Fibroblast of villous mesenchyme (primary cell): ENCODE measurements around the gene DUSP15. TPM values are rescaled to one million over a fixed set of nuclear protein-coding genes. Genes with fewer than 3 reads are reported as not detected.

Source experiments
- DNase-seq: peaks from one replicate; pipeline ENCODE4 v3.0.0-alpha.2; 2010; ENCODE audit warnings: low read depth
- H3K4me3 ChIP-seq: 2 replicates; pipeline ENCODE4 v1.5.1; 2011; ENCODE audit warnings: low read depth, mild to moderate bottlenecking, low read length
- total RNA-seq: library from RNA; depleted of rRNA; stranded (reverse); fragments of >200 nt; gene quantifications from 2 replicates; pipeline ENCODE4 v1.2.3, GENCODE V29; 2012
- TF ChIP-seq, protein P1 (sequence below): IDR thresholded peaks from 2 replicates; pipeline ENCODE4 v1.5.1; 2012; ENCODE audit warnings: low read depth, mild to moderate bottlenecking, low read length; ENCODE audit not compliant: insufficient read depth

Gene DUSP15
- total RNA-seq, 1 donor: not detected

DNA sequence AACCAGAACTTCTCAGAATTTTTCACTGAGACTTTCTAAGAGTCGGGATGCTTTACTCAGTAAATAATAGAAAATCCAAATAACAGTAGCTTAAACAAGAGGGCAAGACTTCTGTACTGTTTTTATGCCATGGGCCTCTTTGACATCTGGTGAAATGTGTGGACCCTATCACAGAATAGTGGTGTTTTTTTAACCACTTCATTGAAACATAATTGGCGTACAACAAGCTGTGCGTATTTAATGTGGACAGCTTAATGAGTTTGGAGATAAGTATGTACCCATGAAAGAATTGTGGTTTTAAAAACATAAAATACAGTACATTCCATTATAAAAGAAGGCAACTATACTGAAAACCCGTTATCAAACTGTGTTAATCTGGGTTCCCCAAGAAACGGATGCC is 43.8 kb upstream of the DUSP15 start:
- H3K4me3 ChIP-seq: no peak overlapping the region
- no peak for DNase-seq
- TF ChIP-seq, protein P1, sequence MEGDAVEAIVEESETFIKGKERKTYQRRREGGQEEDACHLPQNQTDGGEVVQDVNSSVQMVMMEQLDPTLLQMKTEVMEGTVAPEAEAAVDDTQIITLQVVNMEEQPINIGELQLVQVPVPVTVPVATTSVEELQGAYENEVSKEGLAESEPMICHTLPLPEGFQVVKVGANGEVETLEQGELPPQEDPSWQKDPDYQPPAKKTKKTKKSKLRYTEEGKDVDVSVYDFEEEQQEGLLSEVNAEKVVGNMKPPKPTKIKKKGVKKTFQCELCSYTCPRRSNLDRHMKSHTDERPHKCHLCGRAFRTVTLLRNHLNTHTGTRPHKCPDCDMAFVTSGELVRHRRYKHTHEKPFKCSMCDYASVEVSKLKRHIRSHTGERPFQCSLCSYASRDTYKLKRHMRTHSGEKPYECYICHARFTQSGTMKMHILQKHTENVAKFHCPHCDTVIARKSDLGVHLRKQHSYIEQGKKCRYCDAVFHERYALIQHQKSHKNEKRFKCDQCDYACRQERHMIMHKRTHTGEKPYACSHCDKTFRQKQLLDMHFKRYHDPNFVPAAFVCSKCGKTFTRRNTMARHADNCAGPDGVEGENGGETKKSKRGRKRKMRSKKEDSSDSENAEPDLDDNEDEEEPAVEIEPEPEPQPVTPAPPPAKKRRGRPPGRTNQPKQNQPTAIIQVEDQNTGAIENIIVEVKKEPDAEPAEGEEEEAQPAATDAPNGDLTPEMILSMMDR: no peak

DNA sequence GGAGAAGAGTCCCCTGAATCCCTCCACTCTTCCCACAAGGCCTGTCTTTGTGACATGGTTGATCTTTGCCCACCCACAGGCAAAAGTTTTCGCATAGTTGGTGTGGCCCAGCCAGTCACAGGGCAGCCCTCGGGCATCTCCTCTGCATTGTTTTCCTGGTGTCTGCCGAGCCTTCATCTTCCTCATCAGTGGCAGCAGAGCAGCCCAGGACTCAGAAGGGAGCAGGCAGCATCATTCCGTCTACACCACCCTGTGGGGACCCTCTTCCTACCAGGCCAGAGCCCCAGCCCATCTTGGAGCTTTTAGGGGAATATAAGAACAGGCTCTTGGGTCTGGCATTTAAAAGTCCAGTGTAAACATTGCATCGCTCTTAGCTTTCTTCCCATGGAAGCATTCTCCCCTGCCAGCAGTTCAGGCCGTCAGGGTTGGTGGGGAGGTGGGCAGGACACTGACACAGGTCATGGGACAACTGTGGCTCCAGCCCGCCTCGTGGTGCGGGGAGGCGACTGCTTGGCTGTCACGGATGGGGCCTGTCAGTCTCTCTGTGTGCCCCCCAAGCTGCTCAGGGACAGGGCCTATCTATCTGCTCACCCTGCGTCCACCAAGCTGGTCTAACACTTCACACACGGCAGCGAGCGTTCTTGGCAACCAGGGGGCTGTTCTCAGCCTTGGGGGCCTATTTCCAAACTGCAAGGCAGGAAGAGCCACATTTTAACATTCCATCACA is 43.3 kb upstream of the DUSP15 start:
- DNase-seq: no peak
- H3K4me3 ChIP-seq: no peak overlapping the region
- TF ChIP-seq, protein P1: no peak

DNA sequence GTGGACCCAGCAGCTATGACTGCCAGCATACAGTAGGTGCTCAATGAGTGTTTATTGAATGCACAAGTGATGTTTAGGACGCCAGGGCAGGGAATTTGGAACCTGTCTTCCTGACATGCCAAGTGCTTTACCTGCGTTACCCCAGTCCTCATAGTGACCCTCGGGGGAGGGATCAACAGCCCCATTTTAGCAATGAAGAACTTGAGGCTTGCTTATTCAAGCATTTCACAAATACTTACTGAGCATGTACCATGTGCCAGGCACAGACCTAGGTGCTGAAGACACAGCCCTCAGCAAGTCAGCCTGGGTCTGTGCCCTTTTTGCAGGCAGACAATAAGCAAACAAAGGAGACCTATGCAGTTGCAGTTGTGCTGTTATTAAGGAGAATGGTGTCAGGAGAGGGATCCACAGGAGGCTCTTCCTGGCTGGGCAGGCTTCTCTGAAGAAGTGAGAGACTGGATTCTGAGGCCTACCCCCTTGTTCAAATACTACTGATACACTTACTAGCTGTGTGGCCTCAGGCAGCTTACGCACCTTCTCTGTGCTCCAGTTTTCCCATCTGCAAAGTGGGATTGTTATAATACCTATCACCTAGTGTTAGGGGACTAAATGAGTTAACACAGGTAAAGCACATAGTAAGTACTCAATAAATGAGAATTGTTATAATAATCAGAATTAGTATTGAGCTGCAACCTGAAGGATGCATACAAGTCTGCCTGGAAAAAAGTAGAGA is 39.9 kb upstream of the DUSP15 start:
- DNase-seq: no peak
- no peak overlapping the region for H3K4me3 ChIP-seq
- TF ChIP-seq, protein P1: no peak

DNA sequence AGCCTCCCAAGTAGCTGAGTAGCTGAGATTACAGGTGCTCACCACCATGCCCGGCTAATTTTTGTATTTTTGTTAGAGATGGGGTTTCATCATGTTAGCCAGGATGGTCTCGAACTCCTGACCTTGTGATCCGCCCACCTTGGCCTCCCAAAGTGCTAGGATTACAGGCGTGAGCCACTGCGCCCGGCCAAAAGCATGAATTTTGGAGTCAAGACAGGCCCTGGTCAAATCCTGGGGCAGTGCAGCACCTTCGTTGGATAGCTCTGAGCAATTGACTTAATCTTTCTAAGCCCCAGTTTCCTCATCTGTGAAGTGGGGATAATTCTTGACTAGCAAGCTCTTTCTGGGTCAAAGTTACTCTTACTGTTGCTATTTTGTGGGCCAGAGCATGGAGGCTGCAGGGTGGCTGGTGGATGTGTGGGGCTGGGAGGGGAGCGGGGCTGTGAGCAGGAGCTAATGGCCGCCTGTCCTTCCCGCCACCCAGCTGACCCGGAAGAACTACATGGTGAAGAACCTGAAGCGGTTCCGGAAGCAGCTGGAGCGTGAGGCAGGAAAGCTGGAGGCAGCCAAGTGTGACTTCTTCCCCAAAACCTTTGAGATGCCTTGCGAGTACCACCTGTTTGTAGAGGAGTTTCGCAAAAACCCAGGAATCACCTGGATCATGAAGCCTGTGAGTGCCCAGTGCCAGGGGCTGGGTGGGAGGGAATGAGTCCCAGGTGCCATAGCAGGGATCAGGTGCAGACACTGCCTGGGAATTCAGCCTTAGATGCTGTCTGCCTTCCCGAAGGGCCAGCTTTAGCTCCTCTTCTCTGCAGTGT is 39.1 kb upstream of the DUSP15 start:
- H3K4me3 ChIP-seq: no peak overlapping the region
- TF ChIP-seq, protein P1: no peak
- no peak for DNase-seq

DNA sequence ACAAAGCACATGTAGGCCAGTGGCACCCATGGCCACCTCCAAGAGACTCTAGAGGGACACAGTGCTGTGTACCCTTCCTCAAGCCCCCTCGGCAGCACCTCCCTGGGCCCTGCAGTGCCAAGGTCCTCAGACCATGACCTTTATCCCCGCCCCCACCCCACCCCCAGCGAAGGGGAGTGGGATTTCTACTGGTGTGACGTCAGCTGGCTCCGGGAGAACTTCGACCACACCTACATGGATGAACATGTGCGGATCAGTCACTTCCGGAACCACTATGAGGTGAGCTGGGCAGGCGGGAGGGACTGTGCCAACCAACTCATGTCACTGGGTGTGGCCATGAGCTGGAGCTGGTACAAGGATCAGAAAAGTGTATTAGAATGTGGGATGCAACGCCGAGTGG is 38.1 kb upstream of the DUSP15 start:
- TF ChIP-seq, protein P1: no peak
- DNase-seq: no peak
- H3K4me3 ChIP-seq: no peak overlapping the region

DNA sequence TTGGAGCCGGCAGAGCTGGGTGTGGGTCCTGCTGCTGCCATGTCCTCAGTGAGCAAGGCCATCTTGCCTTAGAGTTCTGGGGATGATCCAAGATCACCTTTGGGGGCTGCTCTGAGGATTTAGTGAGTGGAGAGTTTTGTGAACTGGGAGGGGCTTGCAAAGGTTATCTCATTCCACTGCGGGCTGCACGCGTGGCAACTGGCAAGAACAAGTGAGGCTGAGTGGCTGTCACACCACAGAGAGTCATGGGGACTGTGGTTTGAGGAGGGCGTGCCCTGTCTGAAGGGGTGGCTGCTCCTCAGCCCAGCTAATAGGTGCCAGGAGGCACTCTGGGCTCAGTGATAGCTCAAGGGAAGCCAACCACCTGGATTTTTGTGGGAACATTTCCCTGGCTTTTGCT is 37.7 kb upstream of the DUSP15 start:
- TF ChIP-seq, protein P1: no peak
- no peak for DNase-seq
- no peak overlapping the region for H3K4me3 ChIP-seq
